Measurements from ENCODE around the gene NOG. TPM values are rescaled to one million over a fixed set of nuclear protein-coding genes. Genes with fewer than 3 reads are reported as not detected.

The NOG gene
- total and polyA plus RNA-seq, 2 donors = 1.3 TPM

GRCh38 chr17:56624309-56624708 is 30.8 kb downstream of the NOG start:
- H3K4me3 ChIP-seq (ENCODE audit: low read length in 2 of 2) = no peak overlapping the region
- no peak for DNase-seq (ENCODE audit: low read depth in 6 of 9, low spot score in 9 of 9)
- WGBS = 86% methylated on average over 2 of the region's 2 CpGs

DNA sequence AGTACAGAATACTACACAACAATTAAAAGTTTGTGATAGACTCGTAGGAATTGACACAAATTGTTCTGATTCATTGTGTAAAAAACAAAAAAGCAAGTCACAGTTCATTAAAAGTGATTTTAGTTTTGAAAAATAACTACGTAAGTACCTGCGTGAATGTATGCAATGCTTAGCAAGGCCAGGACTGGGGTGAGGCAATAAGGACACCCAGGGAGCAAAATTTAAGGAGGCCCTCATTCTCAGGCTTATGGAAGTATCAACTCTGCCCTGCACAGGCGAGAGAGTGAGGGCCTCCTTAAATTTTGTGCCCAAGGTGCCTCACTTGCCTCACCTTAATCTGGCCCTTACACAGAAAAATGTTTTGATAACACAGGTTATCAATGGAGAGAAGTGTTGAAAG is 31.4 kb downstream of the NOG start:
- 92% methylated on average over 4 of the region's 4 CpGs for WGBS
- H3K27ac ChIP-seq (ENCODE audit: low read depth in 1 of 2, low read length in 1 of 2) = no peak overlapping the region
- no peaks in the 10 kb centered on the region for H3K9me3 ChIP-seq (ENCODE audit: control insufficient read depth in 2 of 2, insufficient read depth in 1 of 2, low read length in 1 of 2)
- H3K4me3 ChIP-seq (ENCODE audit: low read length in 2 of 2) = no peak overlapping the region
- DNase-seq (ENCODE audit: low read depth in 6 of 9, low spot score in 9 of 9) = no peak
- no peaks in the 10 kb centered on the region for H3K27me3 ChIP-seq (ENCODE audit: control insufficient read depth in 2 of 2, insufficient read depth in 1 of 2, low read length in 1 of 2)
- H3K36me3 ChIP-seq (ENCODE audit: control insufficient read depth in 2 of 2, insufficient read depth in 2 of 2, low read length in 1 of 2) = no peaks in the 10 kb centered on the region
- H3K4me1 ChIP-seq (ENCODE audit: control insufficient read depth in 2 of 2, insufficient read depth in 2 of 2, low read length in 2 of 2) = no peaks in the 10 kb centered on the region

More at GRCh38 chr17:56624309-56624708, 30.8 kb downstream of the NOG start:
- Histone ChIP-seq H3K9me3 (ENCODE audit: control insufficient read depth in 2 of 2, insufficient read depth in 1 of 2, low read length in 1 of 2) (peaks cover 0 to 4% of the 10 kb centered on the region in 2 donors), H3K4me1 (ENCODE audit: control insufficient read depth in 2 of 2, insufficient read depth in 2 of 2, low read length in 2 of 2) (no peaks in the 10 kb centered on the region), H3K27ac (ENCODE audit: low read depth in 1 of 2, low read length in 1 of 2) (no peak overlapping the region), H3K27me3 (ENCODE audit: control insufficient read depth in 2 of 2, insufficient read depth in 1 of 2, low read length in 1 of 2) (no peaks in the 10 kb centered on the region), H3K36me3 (ENCODE audit: control insufficient read depth in 2 of 2, insufficient read depth in 2 of 2, low read length in 1 of 2) (no peaks in the 10 kb centered on the region)

DNA sequence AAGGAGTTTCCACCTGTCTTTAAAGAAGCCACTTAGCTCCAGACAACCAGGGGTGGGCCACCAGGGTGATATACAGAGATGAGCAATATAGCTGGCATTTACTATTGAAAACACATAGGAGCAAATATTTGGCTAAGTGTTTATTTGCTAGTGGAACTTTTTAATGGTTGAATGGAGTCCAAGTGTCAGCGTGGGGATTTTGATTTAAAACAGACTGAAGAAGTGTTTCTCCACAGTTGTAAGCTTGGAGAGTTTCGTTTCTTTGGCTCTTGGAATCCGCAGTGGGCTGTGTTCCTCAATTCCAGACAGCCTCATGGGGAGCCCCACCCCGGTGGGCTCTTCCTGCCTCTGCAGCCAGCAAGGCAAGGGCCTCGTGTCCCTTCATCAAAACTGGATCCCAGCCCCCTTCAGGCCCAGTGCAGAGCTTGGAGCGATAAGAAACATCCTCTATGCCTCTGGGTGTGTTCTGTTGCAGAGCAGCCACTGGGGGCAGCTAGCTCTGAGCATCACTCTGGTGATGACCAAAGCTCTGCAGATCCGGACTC is 36.1 kb downstream of the NOG start:
- no peaks in the 10 kb centered on the region for H3K9me3 ChIP-seq (ENCODE audit: control insufficient read depth in 2 of 2, insufficient read depth in 1 of 2, low read length in 1 of 2)
- no peak overlapping the region for H3K4me3 ChIP-seq (ENCODE audit: low read length in 2 of 2)
- DNase-seq (ENCODE audit: low read depth in 6 of 9, low spot score in 9 of 9) = no peak
- H3K4me1 ChIP-seq (ENCODE audit: control insufficient read depth in 2 of 2, insufficient read depth in 2 of 2, low read length in 2 of 2) = no peaks in the 10 kb centered on the region
- no peak overlapping the region for H3K27ac ChIP-seq (ENCODE audit: low read depth in 1 of 2, low read length in 1 of 2)
- H3K27me3 ChIP-seq (ENCODE audit: control insufficient read depth in 2 of 2, insufficient read depth in 1 of 2, low read length in 1 of 2) = no peaks in the 10 kb centered on the region
- no peaks in the 10 kb centered on the region for H3K36me3 ChIP-seq (ENCODE audit: control insufficient read depth in 2 of 2, insufficient read depth in 2 of 2, low read length in 1 of 2)
- 74% methylated on average over 7 of the region's 7 CpGs for WGBS

GRCh38 chr17:56630202-56630601 is 36.7 kb downstream of the NOG start:
- DNase-seq (ENCODE audit: low read depth in 6 of 9, low spot score in 9 of 9) = no peak
- no peaks in the 10 kb centered on the region for H3K9me3 ChIP-seq (ENCODE audit: control insufficient read depth in 2 of 2, insufficient read depth in 1 of 2, low read length in 1 of 2)
- WGBS = 93% methylated on average over 4 of the region's 4 CpGs
- H3K4me1 ChIP-seq (ENCODE audit: control insufficient read depth in 2 of 2, insufficient read depth in 2 of 2, low read length in 2 of 2) = no peaks in the 10 kb centered on the region
- no peak overlapping the region for H3K27ac ChIP-seq (ENCODE audit: low read depth in 1 of 2, low read length in 1 of 2)
- H3K36me3 ChIP-seq (ENCODE audit: control insufficient read depth in 2 of 2, insufficient read depth in 2 of 2, low read length in 1 of 2) = no peaks in the 10 kb centered on the region
- no peaks in the 10 kb centered on the region for H3K27me3 ChIP-seq (ENCODE audit: control insufficient read depth in 2 of 2, insufficient read depth in 1 of 2, low read length in 1 of 2)
- no peak overlapping the region for H3K4me3 ChIP-seq (ENCODE audit: low read length in 2 of 2)

GRCh38 chr17:56633681-56634080 is 40.2 kb downstream of the NOG start:
- WGBS = 97% methylated on average over 4 of the region's 4 CpGs
- Histone ChIP-seq H3K27me3 (ENCODE audit: control insufficient read depth in 2 of 2, insufficient read depth in 1 of 2, low read length in 1 of 2) (peaks cover 0 to 6% of the 10 kb centered on the region in 2 donors), H3K9me3 (ENCODE audit: control insufficient read depth in 2 of 2, insufficient read depth in 1 of 2, low read length in 1 of 2) (no peaks in the 10 kb centered on the region), H3K4me1 (ENCODE audit: control insufficient read depth in 2 of 2, insufficient read depth in 2 of 2, low read length in 2 of 2) (no peaks in the 10 kb centered on the region), H3K4me3 (ENCODE audit: low read length in 2 of 2) (no peak overlapping the region), H3K36me3 (ENCODE audit: control insufficient read depth in 2 of 2, insufficient read depth in 2 of 2, low read length in 1 of 2) (no peaks in the 10 kb centered on the region), H3K27ac (ENCODE audit: low read depth in 1 of 2, low read length in 1 of 2) (no peak overlapping the region)
- DNase-seq (ENCODE audit: low read depth in 6 of 9, low spot score in 9 of 9) = no peak

- peaks cover 0 to 6% of the 10 kb centered on the region in 2 donors for H3K27me3 ChIP-seq (ENCODE audit: control insufficient read depth in 2 of 2, insufficient read depth in 1 of 2, low read length in 1 of 2)
- H3K4me1 ChIP-seq (ENCODE audit: control insufficient read depth in 2 of 2, insufficient read depth in 2 of 2, low read length in 2 of 2) = no peaks in the 10 kb centered on the region
- no peak overlapping the region for H3K4me3 ChIP-seq (ENCODE audit: low read length in 2 of 2)
- no peaks in the 10 kb centered on the region for H3K36me3 ChIP-seq (ENCODE audit: control insufficient read depth in 2 of 2, insufficient read depth in 2 of 2, low read length in 1 of 2)
- 88% methylated on average over 1 of the region's 1 CpG for WGBS
- DNase-seq (ENCODE audit: low read depth in 6 of 9, low spot score in 9 of 9) = no peak
- no peaks in the 10 kb centered on the region for H3K9me3 ChIP-seq (ENCODE audit: control insufficient read depth in 2 of 2, insufficient read depth in 1 of 2, low read length in 1 of 2)
- H3K27ac ChIP-seq (ENCODE audit: low read depth in 1 of 2, low read length in 1 of 2) = no peak overlapping the region
These were observed 42.1 kb downstream of the NOG start for GRCh38 chr17:56635641-56636040.

- 93% methylated on average over 3 of the region's 3 CpGs for WGBS
- Histone ChIP-seq H3K4me3 (ENCODE audit: low read length in 2 of 2) (no peak overlapping the region), H3K27me3 (ENCODE audit: control insufficient read depth in 2 of 2, insufficient read depth in 1 of 2, low read length in 1 of 2) (peaks cover 0 to 6% of the 10 kb centered on the region in 2 donors), H3K36me3 (ENCODE audit: control insufficient read depth in 2 of 2, insufficient read depth in 2 of 2, low read length in 1 of 2) (no peaks in the 10 kb centered on the region), H3K9me3 (ENCODE audit: control insufficient read depth in 2 of 2, insufficient read depth in 1 of 2, low read length in 1 of 2) (no peaks in the 10 kb centered on the region), H3K4me1 (ENCODE audit: control insufficient read depth in 2 of 2, insufficient read depth in 2 of 2, low read length in 2 of 2) (no peaks in the 10 kb centered on the region), H3K27ac (ENCODE audit: low read depth in 1 of 2, low read length in 1 of 2) (no peak overlapping the region)
- DNase-seq (ENCODE audit: low read depth in 6 of 9, low spot score in 9 of 9) = no peak
These were observed 42.8 kb downstream of the NOG start for GRCh38 chr17:56636265-56636664.

- DNase-seq (ENCODE audit: low read depth in 6 of 9, low spot score in 9 of 9) = no peak
- Histone ChIP-seq H3K36me3 (ENCODE audit: control insufficient read depth in 2 of 2, insufficient read depth in 2 of 2, low read length in 1 of 2) (no peaks in the 10 kb centered on the region), H3K27ac (ENCODE audit: low read depth in 1 of 2, low read length in 1 of 2) (no peak overlapping the region), H3K4me3 (ENCODE audit: low read length in 2 of 2) (no peak overlapping the region), H3K27me3 (ENCODE audit: control insufficient read depth in 2 of 2, insufficient read depth in 1 of 2, low read length in 1 of 2) (peaks cover 0 to 6% of the 10 kb centered on the region in 2 donors), H3K9me3 (ENCODE audit: control insufficient read depth in 2 of 2, insufficient read depth in 1 of 2, low read length in 1 of 2) (no peaks in the 10 kb centered on the region), H3K4me1 (ENCODE audit: control insufficient read depth in 2 of 2, insufficient read depth in 2 of 2, low read length in 2 of 2) (no peaks in the 10 kb centered on the region)
- 99% methylated on average over 8 of the region's 8 CpGs for WGBS
These were observed 43.8 kb downstream of the NOG start for GRCh38 chr17:56637254-56637653.

- H3K36me3 ChIP-seq (ENCODE audit: control insufficient read depth in 2 of 2, insufficient read depth in 2 of 2, low read length in 1 of 2) = no peaks in the 10 kb centered on the region
- no peak overlapping the region for H3K4me3 ChIP-seq (ENCODE audit: low read length in 2 of 2)
- WGBS = 92% methylated on average over 11 of the region's 11 CpGs
- peaks cover 0 to 6% of the 10 kb centered on the region in 2 donors for H3K27me3 ChIP-seq (ENCODE audit: control insufficient read depth in 2 of 2, insufficient read depth in 1 of 2, low read length in 1 of 2)
- no peak overlapping the region for H3K27ac ChIP-seq (ENCODE audit: low read depth in 1 of 2, low read length in 1 of 2)
- H3K9me3 ChIP-seq (ENCODE audit: control insufficient read depth in 2 of 2, insufficient read depth in 1 of 2, low read length in 1 of 2) = no peaks in the 10 kb centered on the region
- no peaks in the 10 kb centered on the region for H3K4me1 ChIP-seq (ENCODE audit: control insufficient read depth in 2 of 2, insufficient read depth in 2 of 2, low read length in 2 of 2)
- no peak for DNase-seq (ENCODE audit: low read depth in 6 of 9, low spot score in 9 of 9)
These were observed 45.1 kb downstream of the NOG start for GRCh38 chr17:56638591-56639051.

All from thymus (tissue), 11 donors.